Liver (tissue), 9 donors: Measurements from ENCODE around the gene RPA3. TPM values are rescaled to one million over a fixed set of nuclear protein-coding genes. Genes with fewer than 3 reads are reported as not detected.

ENCODE experiments used
- DNase-seq: peaks from one replicate; pipeline ENCODE4 v3.0.0-alpha.2; 2017; ENCODE audit warnings: low spot score
- H3K27ac ChIP-seq, 2 donors: one replicate each; pipeline ENCODE4 v1.7.0; 2013; ENCODE audit warnings: inconsistent platforms in 2 of 2, low read length in 2 of 2, control low read depth in 1 of 2, low read depth in 1 of 2, mild to moderate bottlenecking in 1 of 2
- H3K27me3 ChIP-seq, 4 donors: one replicate each; pipeline versions ENCODE4 v1.6.1 to v1.7.0; 2013; ENCODE audit warnings: low read length in 3 of 4, inconsistent platforms in 1 of 4, mild to moderate bottlenecking in 1 of 4, moderate library complexity in 1 of 4; ENCODE audit not compliant: control insufficient read depth in 4 of 4, insufficient read depth in 4 of 4
- H3K36me3 ChIP-seq, 4 donors: one replicate each; pipeline versions ENCODE4 v1.6.1 to v1.7.0; 2013; ENCODE audit warnings: low read length in 3 of 4, mild to moderate bottlenecking in 3 of 4, low read depth in 1 of 4, moderate library complexity in 1 of 4; ENCODE audit not compliant: control insufficient read depth in 4 of 4, insufficient read depth in 3 of 4
- H3K4me1 ChIP-seq, 4 donors: one replicate each; pipeline versions ENCODE4 v1.6.1 to v1.7.0; 2013; ENCODE audit warnings: low read length in 3 of 4, mild to moderate bottlenecking in 3 of 4, moderate library complexity in 1 of 4; ENCODE audit not compliant: control insufficient read depth in 4 of 4, insufficient read depth in 4 of 4
- H3K4me3 ChIP-seq, 3 donors: one replicate each; pipeline versions ENCODE4 v1.6.1 to v1.7.0; 2013; ENCODE audit warnings: low read length in 3 of 3, control low read depth in 1 of 3, low read depth in 1 of 3, mild to moderate bottlenecking in 1 of 3
- H3K9ac ChIP-seq, 2 donors: one replicate each; pipeline ENCODE4 v1.7.0; 2013; ENCODE audit warnings: low read length in 2 of 2, mild to moderate bottlenecking in 2 of 2, moderate library complexity in 2 of 2, control low read depth in 1 of 2, low read depth in 1 of 2
- H3K9me3 ChIP-seq, 4 donors: one replicate each; pipeline versions ENCODE4 v1.6.1 to v1.7.0; 2013; ENCODE audit warnings: low read length in 3 of 4; ENCODE audit not compliant: control insufficient read depth in 4 of 4
- ATF3 ChIP-seq: IDR thresholded peaks from 2 replicates; pipeline ENCODE4 v1.6.1; 2016; ENCODE audit warnings: antibody characterized with exemption
- CTCF ChIP-seq: fragments of 150-350 bp; IDR thresholded peaks from 2 replicates; pipeline ENCODE4 v1.5.1; 2017; ENCODE audit warnings: improper control_type of control experiment, low read depth, low read length; ENCODE audit not compliant: missing input control
- EGR1 ChIP-seq, 2 donors: IDR thresholded peaks; 2 replicates each; pipeline ENCODE4 v1.6.1; 2016 to 2018; ENCODE audit warnings: antibody characterized with exemption in 2 of 2, low read depth in 2 of 2
- FOXA1 ChIP-seq: IDR thresholded peaks from 2 replicates; pipeline ENCODE4 v1.6.1; 2016; ENCODE audit warnings: antibody characterized with exemption
- FOXA2 ChIP-seq: IDR thresholded peaks from 2 replicates; pipeline ENCODE4 v1.6.1; 2016; ENCODE audit warnings: antibody characterized with exemption
- GABPA ChIP-seq, 2 donors: IDR thresholded peaks in 1 of 2; conservative IDR thresholded peaks in 1 of 2; 2 replicates each; pipeline ENCODE4 v1.6.1; 2016; ENCODE audit warnings: antibody characterized with exemption in 2 of 2, mild to moderate bottlenecking in 1 of 2, moderate library complexity in 1 of 2
- HNF4A ChIP-seq, 2 donors: conservative IDR thresholded peaks; 2 replicates each; pipeline ENCODE4 v1.6.1; 2016; ENCODE audit warnings: antibody characterized with exemption in 2 of 2, mild to moderate bottlenecking in 2 of 2
- HNF4G ChIP-seq: IDR thresholded peaks from 2 replicates; pipeline ENCODE4 v1.6.1; 2016; ENCODE audit warnings: antibody characterized with exemption
- JUND ChIP-seq, 2 donors: IDR thresholded peaks; 2 replicates each; pipeline ENCODE4 v1.6.1; 2016; ENCODE audit warnings: antibody characterized with exemption in 2 of 2
- MAX ChIP-seq: IDR thresholded peaks from 2 replicates; pipeline ENCODE4 v1.6.1; 2016; ENCODE audit warnings: antibody characterized with exemption
- NR2F2 ChIP-seq: IDR thresholded peaks from 2 replicates; pipeline ENCODE4 v1.6.1; 2016; ENCODE audit warnings: antibody characterized with exemption
- RAD21 ChIP-seq, 2 donors: IDR thresholded peaks; 2 replicates each; pipeline ENCODE4 v1.6.1; 2016; ENCODE audit warnings: antibody characterized with exemption in 2 of 2, mild to moderate bottlenecking in 2 of 2
- REST ChIP-seq: IDR thresholded peaks from 2 replicates; pipeline ENCODE4 v1.6.1; 2016; ENCODE audit warnings: antibody characterized with exemption, mild to moderate bottlenecking
- RXRA ChIP-seq, 2 donors: IDR thresholded peaks; 2 replicates each; pipeline ENCODE4 v1.6.1; 2017 to 2018; ENCODE audit warnings: antibody characterized with exemption in 2 of 2, mild to moderate bottlenecking in 1 of 2
- SP1 ChIP-seq: IDR thresholded peaks from 2 replicates; pipeline ENCODE4 v1.6.1; 2018; ENCODE audit warnings: antibody characterized with exemption, mild to moderate bottlenecking
- TAF1 ChIP-seq: conservative IDR thresholded peaks from 2 replicates; pipeline ENCODE4 v1.6.1; 2016; ENCODE audit warnings: antibody characterized with exemption, mild to moderate bottlenecking
- YY1 ChIP-seq: IDR thresholded peaks from 2 replicates; pipeline ENCODE4 v1.6.1; 2016; ENCODE audit warnings: antibody characterized with exemption, mild to moderate bottlenecking
- ZBTB33 ChIP-seq: IDR thresholded peaks from 2 replicates; pipeline ENCODE4 v1.6.1; 2016; ENCODE audit warnings: antibody characterized with exemption
- WGBS: extraction: QIAGEN DNeasy Blood & Tissue Kit; methylation state at CpG from one replicate; pipeline ENCODE4 v1.1.7; 2013; 5-methylcytosine and 5-hydroxymethylcytosine counted together
- polyA plus RNA-seq, 2 donors: library from polyadenylated mRNA; stranded (reverse) in 1 of 2; unstranded in 1 of 2; fragments of 200-250 nt in 1 of 2; fragments of >200 nt in 1 of 2; fragmentation: Nextera tagmentation in 1 of 2; extraction: Ambion mirVana in 1 of 2; gene quantifications; one replicate each; pipeline versions ENCODE4 v1.2.1 to v1.2.3, GENCODE V29; 2013 to 2015
- total RNA-seq, 2 donors: library from RNA; depleted of rRNA; stranded (reverse); fragments of >200 nt; gene quantifications; one replicate each; pipeline ENCODE4 v1.2.3, GENCODE V29; 2014
- donor health status: healthy.
- donor health status: healthy.
- donor health status: healthy.
- donor health status: healthy.
- donor health status: healthy.

RPA3 gene
- total and polyA plus RNA-seq, 4 donors = 13.0 to 53.1 (median 18.6) TPM

GRCh38 chr7:7732621-7733281 lies 14.3 kb upstream of the RPA3 start:
- DNase-seq = no peak
- Histone ChIP-seq H3K4me3 (no peak overlapping the region), H3K36me3 (peaks cover 0 to 2% (median 0%) of the 10 kb centered on the region in 4 donors), H3K9me3 (no peaks in the 10 kb centered on the region), H3K4me1 (no peaks in the 10 kb centered on the region), H3K27ac (no peak overlapping the region), H3K27me3 (no peaks in the 10 kb centered on the region), H3K9ac (no peak overlapping the region)
- 79% methylated on average over 4 of the region's 4 CpGs for WGBS
- TF ChIP-seq JUND (IDR thresholded peaks at IDR 0.05) (no peak), HNF4A (conservative IDR thresholded peaks at IDR 0.05) (no peak), HNF4G (no peak), RAD21 (IDR thresholded peaks at IDR 0.05) (no peak), GABPA (IDR thresholded peaks at IDR 0.05 in 1 of 2, conservative IDR thresholded peaks at IDR 0.05 in 1 of 2) (no peak), FOXA2 (no peak), CTCF (no peak), NR2F2 (no peak), MAX (no peak), SP1 (no peak), YY1 (no peak), TAF1 (no peak), RXRA (IDR thresholded peaks at IDR 0.05) (no peak), REST (no peak), EGR1 (IDR thresholded peaks at IDR 0.05; ENCODE audit: low read depth in 2 of 2) (no peak), FOXA1 (no peak), ATF3 (no peak), ZBTB33 (no peak)
